ENCODE data around the gene SS18L1. TPM values are rescaled to one million over a fixed set of nuclear protein-coding genes. Genes with fewer than 3 reads are reported as not detected.

SS18L1 gene
- total RNA-seq, 5 donors from 2014 or later (not counting 1 experiment from before 2014, with no cell fraction given): 14.6 to 23.6 (median 19.4) TPM

DNA sequence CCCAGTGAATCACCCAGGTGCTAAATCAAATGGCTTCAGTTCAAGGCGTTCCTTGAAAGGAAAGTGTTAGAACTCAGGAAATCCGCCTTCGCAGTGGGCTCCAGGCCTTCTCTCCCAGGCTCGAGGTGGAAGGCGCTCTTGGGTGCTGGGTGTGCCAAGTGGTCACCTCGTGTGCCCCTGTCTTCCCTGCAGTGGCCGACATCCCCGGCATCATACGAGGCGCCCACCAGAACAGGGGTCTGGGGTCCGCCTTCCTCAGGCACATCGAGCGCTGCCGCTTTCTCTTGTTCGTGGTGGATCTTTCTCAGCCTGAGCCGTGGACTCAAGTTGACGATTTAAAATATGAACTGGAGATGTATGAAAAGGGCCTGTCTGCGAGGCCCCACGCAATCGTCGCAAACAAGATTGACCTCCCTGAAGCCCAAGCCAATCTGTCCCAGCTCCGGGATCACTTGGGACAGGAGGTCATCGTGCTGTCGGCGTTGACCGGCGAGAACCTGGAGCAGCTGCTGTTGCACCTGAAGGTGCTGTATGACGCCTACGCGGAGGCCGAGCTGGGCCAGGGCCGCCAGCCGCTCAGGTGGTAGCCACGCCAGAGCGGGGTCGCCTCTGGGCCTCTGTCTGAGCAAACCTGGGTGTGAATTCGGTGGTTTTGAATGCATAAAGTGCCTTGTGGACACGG, 57.1 kb downstream of the SS18L1 start:
- 96% methylated on average over 30 of the region's 38 CpGs for WGBS (ENCODE audit: insufficient coverage)
- no peak overlapping the region for H3K4me3 Mint-ChIP-seq
- Histone ChIP-seq H3K27ac (ENCODE audit: low read length) (no peak overlapping the region), H3K27me3 (replicated peaks in 1 of 2; ENCODE audit: control insufficient read depth in 2 of 2, extremely low read depth in 1 of 2, insufficient read depth in 2 of 2, low read length in 1 of 2) (no peaks in the 10 kb centered on the region), H3K9me3 (no peaks in the 10 kb centered on the region), H3K4me3 (ENCODE audit: control insufficient read depth in 1 of 2, extremely low read depth in 1 of 2, low read length in 1 of 2) (no peak overlapping the region), H3K36me3 (ENCODE audit: control insufficient read depth in 2 of 2, extremely low read depth in 1 of 2, insufficient read depth in 1 of 2, low read length in 1 of 2) (peaks cover 11 to 53% of the 10 kb centered on the region in 2 donors), H3K4me1 (ENCODE audit: control insufficient read depth in 1 of 2, extremely low read depth in 1 of 2, insufficient read depth in 2 of 2, low read length in 2 of 2) (no peaks in the 10 kb centered on the region)
- ChIA-PET CTCF (no interaction called here), POLR2A (no interaction called here)
- no peak overlapping the region for H3K27ac Mint-ChIP-seq
- no peaks in the 10 kb centered on the region for H3K27me3 Mint-ChIP-seq
- DNase-seq (no peak), ATAC-seq (replicated peaks in 1 of 4) (no peak)
- peaks cover 38% of the 10 kb centered on the region for H3K36me3 Mint-ChIP-seq
- H3K4me1 Mint-ChIP-seq: peaks cover 0 to 2% (median 0%) of the 10 kb centered on the region in 3 donors
- no peaks in the 10 kb centered on the region for H3K9me3 Mint-ChIP-seq

DNA sequence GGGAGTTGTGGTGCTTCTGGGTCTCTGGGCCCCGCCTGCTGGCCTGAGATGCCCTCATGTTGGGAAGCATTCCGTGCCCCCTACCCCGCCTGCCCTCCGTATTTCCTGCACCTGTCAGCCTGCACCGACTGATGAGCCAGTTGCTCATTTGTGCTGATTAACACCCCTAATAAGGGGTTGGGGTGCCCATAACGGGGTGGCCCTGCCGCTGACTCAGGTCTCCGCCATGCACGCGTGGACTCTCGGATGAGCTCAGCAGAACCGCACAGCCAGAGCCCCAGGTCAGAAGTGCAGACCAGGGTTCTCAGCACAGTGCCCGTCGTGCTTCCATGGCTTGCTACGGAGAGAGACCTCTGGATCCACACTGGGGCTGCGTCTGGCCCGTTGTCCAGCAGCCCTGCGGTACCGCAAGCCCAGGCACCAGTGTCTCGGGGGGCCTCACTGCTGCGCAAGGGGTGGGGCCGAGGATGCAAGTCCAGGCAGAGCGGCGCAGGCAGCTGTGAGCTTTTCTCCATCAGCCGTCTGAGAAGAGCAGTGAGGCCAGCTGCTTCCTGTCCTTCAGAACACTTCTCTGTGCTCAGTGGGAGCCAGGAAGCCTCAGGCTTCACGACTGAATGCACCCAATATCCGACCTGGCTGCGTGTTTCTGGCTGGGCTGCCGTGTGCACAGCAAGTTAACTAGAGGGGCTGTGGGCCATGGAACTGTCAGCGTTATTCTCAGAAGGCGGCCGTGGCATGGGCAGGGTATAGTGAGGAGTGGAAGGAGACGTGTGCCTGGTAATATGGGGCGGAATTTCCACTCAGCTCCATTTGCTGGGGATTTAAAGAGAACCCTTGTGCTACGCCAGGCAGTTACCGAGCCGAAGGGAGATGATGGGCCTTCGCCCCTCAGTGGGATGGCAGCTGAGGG, 57.9 kb downstream of the SS18L1 start:
- Histone ChIP-seq H3K9me3 (no peaks in the 10 kb centered on the region), H3K4me3 (ENCODE audit: control insufficient read depth in 1 of 2, extremely low read depth in 1 of 2, low read length in 1 of 2) (no peak overlapping the region), H3K27me3 (replicated peaks in 1 of 2; ENCODE audit: control insufficient read depth in 2 of 2, extremely low read depth in 1 of 2, insufficient read depth in 2 of 2, low read length in 1 of 2) (no peaks in the 10 kb centered on the region), H3K4me1 (ENCODE audit: control insufficient read depth in 1 of 2, extremely low read depth in 1 of 2, insufficient read depth in 2 of 2, low read length in 2 of 2) (no peaks in the 10 kb centered on the region), H3K27ac (ENCODE audit: low read length) (no peak overlapping the region), H3K36me3 (ENCODE audit: control insufficient read depth in 2 of 2, extremely low read depth in 1 of 2, insufficient read depth in 1 of 2, low read length in 1 of 2) (peaks cover 15 to 51% of the 10 kb centered on the region in 2 donors)
- ChIA-PET POLR2A (no interaction called here), CTCF (no interaction called here)
- no peaks in the 10 kb centered on the region for H3K9me3 Mint-ChIP-seq
- DNase-seq (no peak), ATAC-seq (replicated peaks in 1 of 4) (no peak)
- H3K36me3 Mint-ChIP-seq: peaks cover 37% of the 10 kb centered on the region
- no peaks in the 10 kb centered on the region for H3K27me3 Mint-ChIP-seq
- WGBS (ENCODE audit: insufficient coverage): 91% methylated on average over 36 of the region's 38 CpGs
- no peak overlapping the region for H3K4me3 Mint-ChIP-seq
- no peak overlapping the region for H3K27ac Mint-ChIP-seq
- no peaks in the 10 kb centered on the region for H3K4me1 Mint-ChIP-seq

DNA sequence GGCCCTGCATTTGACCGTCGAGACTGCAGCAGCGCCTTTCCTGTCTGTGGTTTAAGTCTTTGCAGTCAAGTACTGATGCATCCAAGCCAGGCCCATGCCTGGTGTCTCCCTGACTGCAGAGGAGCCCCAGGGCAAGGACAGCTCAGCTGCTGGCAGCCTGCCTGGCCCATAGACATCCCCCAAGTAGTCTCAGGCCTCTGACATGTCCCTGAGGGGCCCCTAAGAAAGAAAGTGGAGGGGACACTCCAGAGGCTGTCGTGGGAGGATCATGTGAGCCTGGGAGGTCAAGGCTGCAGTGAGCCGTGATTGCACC, 58.5 kb downstream of the SS18L1 start:
- Mint-ChIP-seq H3K27me3 (no peaks in the 10 kb centered on the region), H3K4me3 (no peak overlapping the region), H3K9me3 (no peaks in the 10 kb centered on the region), H3K27ac (no peak overlapping the region), H3K36me3 (peaks cover 37% of the 10 kb centered on the region), H3K4me1 (no peaks in the 10 kb centered on the region)
- no peaks in the 10 kb centered on the region for H3K4me1 ChIP-seq (ENCODE audit: control insufficient read depth in 1 of 2, extremely low read depth in 1 of 2, insufficient read depth in 2 of 2, low read length in 2 of 2)
- POLR2A ChIA-PET: no interaction called here
- no peaks in the 10 kb centered on the region for H3K27me3 ChIP-seq (replicated peaks in 1 of 2; ENCODE audit: control insufficient read depth in 2 of 2, extremely low read depth in 1 of 2, insufficient read depth in 2 of 2, low read length in 1 of 2)
- no peaks in the 10 kb centered on the region for H3K9me3 ChIP-seq
- H3K4me3 ChIP-seq (ENCODE audit: control insufficient read depth in 1 of 2, extremely low read depth in 1 of 2, low read length in 1 of 2): no peak overlapping the region
- H3K27ac ChIP-seq (ENCODE audit: low read length): no peak overlapping the region
- ATAC-seq (replicated peaks in 1 of 4) (no peak), DNase-seq (no peak)
- CTCF ChIA-PET: no interaction called here
- peaks cover 15 to 51% of the 10 kb centered on the region in 2 donors for H3K36me3 ChIP-seq (ENCODE audit: control insufficient read depth in 2 of 2, extremely low read depth in 1 of 2, insufficient read depth in 1 of 2, low read length in 1 of 2)
- WGBS (ENCODE audit: insufficient coverage): 77% methylated on average over 5 of the region's 5 CpGs

DNA sequence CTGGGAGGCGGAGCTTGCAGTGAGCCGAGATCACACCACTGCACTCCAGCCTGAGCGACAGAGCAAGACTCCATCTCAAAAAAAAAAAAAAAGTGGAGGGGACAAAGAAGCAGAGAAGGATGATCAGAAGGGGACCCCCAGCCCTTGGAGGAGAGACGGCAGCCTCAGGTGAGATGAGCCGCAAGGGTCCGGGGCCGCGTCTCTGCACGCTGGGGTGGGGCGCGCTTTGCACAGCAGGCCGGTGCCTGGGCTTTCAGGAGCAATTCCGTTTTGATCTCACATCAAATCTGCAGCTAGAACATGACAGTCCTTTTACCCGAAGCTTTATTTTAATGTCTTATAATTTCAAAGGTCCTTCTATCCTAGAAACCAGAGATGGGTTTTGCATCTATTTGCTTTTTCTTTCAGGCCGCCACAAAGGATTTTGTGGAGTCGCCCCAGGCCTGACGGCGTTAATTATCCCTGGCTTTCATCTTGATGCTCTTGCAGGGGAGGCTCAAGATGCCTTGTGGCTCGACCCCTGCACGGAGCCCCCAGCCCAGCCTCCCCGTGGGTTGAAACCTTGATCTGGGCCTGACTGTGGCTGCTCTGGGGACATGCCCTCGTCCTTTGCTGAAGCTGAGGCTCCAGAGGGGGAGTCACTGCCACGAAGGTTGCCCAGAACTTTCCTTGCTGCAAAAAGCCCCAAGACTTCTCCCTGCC, 59.3 kb downstream of the SS18L1 start:
- no peaks in the 10 kb centered on the region for H3K27me3 Mint-ChIP-seq
- Histone ChIP-seq H3K27me3 (replicated peaks in 1 of 2; ENCODE audit: control insufficient read depth in 2 of 2, extremely low read depth in 1 of 2, insufficient read depth in 2 of 2, low read length in 1 of 2) (no peaks in the 10 kb centered on the region), H3K36me3 (ENCODE audit: control insufficient read depth in 2 of 2, extremely low read depth in 1 of 2, insufficient read depth in 1 of 2, low read length in 1 of 2) (peaks cover 15 to 44% of the 10 kb centered on the region in 2 donors), H3K4me3 (ENCODE audit: control insufficient read depth in 1 of 2, extremely low read depth in 1 of 2, low read length in 1 of 2) (no peak overlapping the region), H3K9me3 (no peaks in the 10 kb centered on the region), H3K27ac (ENCODE audit: low read length) (no peak overlapping the region), H3K4me1 (ENCODE audit: control insufficient read depth in 1 of 2, extremely low read depth in 1 of 2, insufficient read depth in 2 of 2, low read length in 2 of 2) (no peaks in the 10 kb centered on the region)
- peaks cover 40% of the 10 kb centered on the region for H3K36me3 Mint-ChIP-seq
- H3K4me1 Mint-ChIP-seq: no peaks in the 10 kb centered on the region
- CTCF ChIA-PET: interaction anchor here in 1 of 2 donors (0.6 kb wide), 1 partner anchor 52 kb away, joined by 3 read pairs; no protein-coding TSS in a partner anchor
- WGBS (ENCODE audit: insufficient coverage): 94% methylated on average over 18 of the region's 23 CpGs
- H3K9me3 Mint-ChIP-seq: no peaks in the 10 kb centered on the region
- ATAC-seq (replicated peaks in 1 of 4): no peak
- no peak for DNase-seq
- POLR2A ChIA-PET: no interaction called here
- no peak overlapping the region for H3K27ac Mint-ChIP-seq
- no peak overlapping the region for H3K4me3 Mint-ChIP-seq

DNA sequence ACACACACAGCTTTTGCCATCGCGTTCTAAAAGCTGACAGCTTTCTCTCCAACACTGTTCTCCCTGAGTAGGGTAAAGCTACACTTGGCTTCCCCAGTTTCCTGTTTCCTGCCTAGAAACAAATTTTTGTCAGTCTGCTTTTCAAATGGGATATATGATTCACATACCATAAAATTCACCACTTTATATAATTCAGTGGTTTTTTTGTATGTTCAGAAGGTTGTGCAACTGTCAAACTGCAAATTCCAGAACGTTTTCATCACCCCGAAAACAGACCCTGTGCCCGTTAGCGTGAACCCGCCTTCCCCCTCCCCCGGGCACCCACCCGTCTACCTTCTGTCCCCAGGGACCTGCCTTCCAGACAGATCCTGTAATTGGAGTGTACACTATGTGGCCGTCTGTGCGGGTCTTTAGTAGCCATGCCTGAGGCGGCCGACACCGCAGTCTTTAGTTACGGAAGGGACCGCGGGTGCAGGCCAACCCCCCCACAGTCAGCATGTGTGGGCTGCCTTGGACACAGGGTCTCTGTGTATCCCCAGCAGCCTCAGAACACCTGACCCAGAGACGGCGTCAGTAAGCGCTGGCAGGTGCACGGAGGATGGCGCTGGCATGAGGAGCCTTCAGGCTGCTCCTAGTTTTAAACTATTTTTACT, 59.9 kb downstream of the SS18L1 start:
- no peaks in the 10 kb centered on the region for H3K4me1 ChIP-seq (ENCODE audit: control insufficient read depth in 1 of 2, extremely low read depth in 1 of 2, insufficient read depth in 2 of 2, low read length in 2 of 2)
- CTCF ChIA-PET: no interaction called here
- no peak for ATAC-seq (replicated peaks in 1 of 4)
- WGBS (ENCODE audit: insufficient coverage): 95% methylated on average over 12 of the region's 22 CpGs
- H3K36me3 ChIP-seq (ENCODE audit: control insufficient read depth in 2 of 2, extremely low read depth in 1 of 2, insufficient read depth in 1 of 2, low read length in 1 of 2): peaks cover 8 to 38% of the 10 kb centered on the region in 2 donors
- Mint-ChIP-seq H3K4me3 (no peak overlapping the region), H3K9me3 (no peaks in the 10 kb centered on the region), H3K36me3 (peaks cover 39% of the 10 kb centered on the region), H3K27me3 (no peaks in the 10 kb centered on the region), H3K27ac (no peak overlapping the region), H3K4me1 (no peaks in the 10 kb centered on the region)
- no peak for DNase-seq
- H3K27ac ChIP-seq (ENCODE audit: low read length): no peak overlapping the region
- H3K9me3 ChIP-seq: no peaks in the 10 kb centered on the region
- POLR2A ChIA-PET: no interaction called here
- H3K27me3 ChIP-seq (replicated peaks in 1 of 2; ENCODE audit: control insufficient read depth in 2 of 2, extremely low read depth in 1 of 2, insufficient read depth in 2 of 2, low read length in 1 of 2): no peaks in the 10 kb centered on the region
- H3K4me3 ChIP-seq (ENCODE audit: control insufficient read depth in 1 of 2, extremely low read depth in 1 of 2, low read length in 1 of 2): no peak overlapping the region

DNA sequence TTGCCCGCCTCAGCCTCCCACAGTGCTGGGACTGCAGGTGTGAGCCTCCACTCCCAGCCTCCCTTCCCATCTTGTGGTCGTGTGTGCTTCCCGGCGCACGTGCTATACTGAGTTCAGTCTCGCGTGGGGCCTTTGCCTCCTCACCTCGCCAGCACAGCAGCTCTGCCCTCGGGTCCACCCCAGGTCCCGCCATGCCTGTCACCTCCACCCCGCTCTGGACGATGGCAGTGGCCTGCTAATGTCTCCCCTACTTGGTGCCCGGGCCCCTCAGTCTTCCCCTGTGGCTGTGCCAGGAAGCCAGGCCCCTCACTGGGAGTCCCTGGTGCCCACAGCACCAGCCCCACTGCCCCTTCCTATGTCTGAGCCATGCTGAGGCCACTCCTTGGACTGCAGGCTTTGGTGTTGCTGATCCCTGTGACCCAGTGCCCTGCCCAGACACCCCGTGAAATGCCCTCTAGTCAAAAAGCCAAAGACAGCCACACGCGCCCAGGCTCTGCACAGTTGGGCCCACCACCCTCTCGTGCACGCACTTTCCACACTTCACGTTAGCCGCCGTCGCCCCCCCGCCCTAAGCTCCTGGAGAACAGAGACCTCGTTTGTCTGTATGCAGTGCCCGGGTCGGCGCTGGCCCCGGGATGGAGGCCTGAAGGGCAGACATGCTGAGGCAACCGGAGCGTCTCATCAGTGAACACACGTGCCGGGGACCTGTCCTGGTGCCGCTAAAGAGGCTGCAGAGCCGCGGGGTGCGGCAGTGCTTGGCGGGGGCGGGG, 62.2 kb downstream of the SS18L1 start:
- 97% methylated on average over 38 of the region's 38 CpGs for WGBS (ENCODE audit: insufficient coverage)
- H3K9me3 ChIP-seq: no peaks in the 10 kb centered on the region
- no peak overlapping the region for H3K4me3 ChIP-seq (ENCODE audit: control insufficient read depth in 1 of 2, extremely low read depth in 1 of 2, low read length in 1 of 2)
- Mint-ChIP-seq H3K9me3 (no peaks in the 10 kb centered on the region), H3K36me3 (peaks cover 20% of the 10 kb centered on the region), H3K27ac (no peak overlapping the region), H3K27me3 (peaks cover 0 to 4% of the 10 kb centered on the region in 2 donors), H3K4me1 (no peaks in the 10 kb centered on the region), H3K4me3 (no peak overlapping the region)
- POLR2A ChIA-PET: no interaction called here
- ATAC-seq (replicated peaks in 1 of 4) (no peak), DNase-seq (no peak)
- peaks cover 7 to 20% of the 10 kb centered on the region in 2 donors for H3K36me3 ChIP-seq (ENCODE audit: control insufficient read depth in 2 of 2, extremely low read depth in 1 of 2, insufficient read depth in 1 of 2, low read length in 1 of 2)
- no peaks in the 10 kb centered on the region for H3K4me1 ChIP-seq (ENCODE audit: control insufficient read depth in 1 of 2, extremely low read depth in 1 of 2, insufficient read depth in 2 of 2, low read length in 2 of 2)
- peaks cover 0 to 19% of the 10 kb centered on the region in 2 experiments for H3K27me3 ChIP-seq (replicated peaks in 1 of 2; ENCODE audit: control insufficient read depth in 2 of 2, extremely low read depth in 1 of 2, insufficient read depth in 2 of 2, low read length in 1 of 2)
- CTCF ChIA-PET: no interaction called here
- no peak overlapping the region for H3K27ac ChIP-seq (ENCODE audit: low read length)

Measured in T-cell (primary cell).